ENCODE results near the gene GLS. TPM values are rescaled to one million over a fixed set of nuclear protein-coding genes. Genes with fewer than 3 reads are reported as not detected.
A peak's percentile ranks its signal among the peaks of the same experiment; 100 is the strongest.
"Not testable (repeated sequence)": the region's sequence is repeated elsewhere in the genome, so short reads cannot be mapped to it uniquely, and the experiment has no call there.

Gene GLS
- polyA plus RNA-seq, 3 donors from 2014 or later = 20.5 to 37.8 (median 29.7) TPM

- Mint-ChIP-seq H3K4me1 (peaks cover 0 to 16% of the 10 kb centered on the region in 2 donors), H3K36me3 (peaks cover 10 to 25% (median 21%) of the 10 kb centered on the region in 3 donors)
- H3K27ac Mint-ChIP-seq; DNase-seq; H3K27me3 Mint-ChIP-seq (ENCODE audit: low read depth in 3 of 3); H3K9me3 Mint-ChIP-seq; H3K4me3 Mint-ChIP-seq: not testable (repeated sequence)
These were observed 18.5 kb upstream of the GLS start for GRCh38 chr2:190862128-190862527.

DNA sequence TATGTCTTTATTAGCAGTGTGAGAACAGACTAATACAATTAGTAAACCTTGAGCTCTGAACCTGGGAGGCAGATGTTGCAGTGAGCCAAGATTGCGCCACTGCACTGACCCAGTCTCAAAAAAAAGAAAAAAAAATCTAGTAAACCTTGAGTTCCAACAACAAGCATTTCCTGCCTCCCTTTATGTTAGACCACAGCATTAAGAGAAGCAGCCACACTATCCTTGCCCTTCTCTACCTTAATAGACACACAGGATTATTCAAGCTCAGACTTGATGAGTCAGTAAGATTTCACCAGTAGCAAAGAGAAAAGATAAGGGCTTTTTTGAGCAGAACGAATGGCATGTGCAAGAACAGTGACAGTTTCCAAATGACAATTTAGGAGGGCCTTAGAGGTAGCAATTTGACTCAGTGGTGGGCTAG, 18.0 kb upstream of the GLS start:
- Mint-ChIP-seq H3K4me1 (peaks cover 0 to 16% of the 10 kb centered on the region in 2 donors), H3K9me3 (peaks cover 0 to 2% (median 0%) of the 10 kb centered on the region in 6 donors), H3K27me3 (ENCODE audit: low read depth in 3 of 3) (peaks cover 0 to 2% (median 0%) of the 10 kb centered on the region in 3 donors), H3K4me3 (no peak overlapping the region), H3K27ac (no peak overlapping the region), H3K36me3 (peaks cover 10 to 26% (median 24%) of the 10 kb centered on the region in 3 donors)
- no peak for DNase-seq

GRCh38 chr2:190863946-190864345, 16.7 kb upstream of the GLS start:
- no peak overlapping the region for H3K27ac Mint-ChIP-seq
- DNase-seq = no peak

DNA sequence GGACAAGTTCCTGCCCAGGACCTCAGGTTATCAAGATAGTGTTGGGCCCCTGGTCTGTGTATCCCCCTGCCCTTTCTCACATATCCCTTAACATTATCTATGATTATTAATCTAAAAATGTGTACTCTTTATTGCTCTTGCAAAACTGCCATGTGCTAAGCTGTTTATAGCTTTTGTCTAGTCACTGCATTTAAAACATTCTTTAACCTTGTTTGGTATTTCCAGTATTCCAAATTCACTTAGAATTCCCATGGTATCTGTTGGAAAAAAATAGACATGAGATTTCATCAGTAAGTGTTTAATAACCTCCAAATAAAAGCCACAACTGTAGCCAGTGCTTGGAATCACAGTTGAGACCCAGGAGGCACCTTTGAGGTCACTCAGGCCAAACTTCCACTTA, 16.2 kb upstream of the GLS start:
- Mint-ChIP-seq H3K4me3 (no peak overlapping the region), H3K36me3 (peaks cover 8 to 33% (median 29%) of the 10 kb centered on the region in 3 donors), H3K27me3 (ENCODE audit: low read depth in 3 of 3) (peaks cover 0 to 2% (median 0%) of the 10 kb centered on the region in 3 donors), H3K27ac (no peak overlapping the region), H3K9me3 (peaks cover 0 to 2% (median 0%) of the 10 kb centered on the region in 6 donors), H3K4me1 (peaks cover 0 to 16% of the 10 kb centered on the region in 2 donors)
- no peak for DNase-seq

More at GRCh38 chr2:190863946-190864345, 16.7 kb upstream of the GLS start:
- H3K4me3 Mint-ChIP-seq = no peak overlapping the region
- H3K9me3 Mint-ChIP-seq = peaks cover 0 to 2% (median 0%) of the 10 kb centered on the region in 6 donors
- peaks cover 0 to 2% (median 0%) of the 10 kb centered on the region in 3 donors for H3K27me3 Mint-ChIP-seq (ENCODE audit: low read depth in 3 of 3)
- peaks cover 10 to 34% (median 29%) of the 10 kb centered on the region in 3 donors for H3K36me3 Mint-ChIP-seq
- peaks cover 0 to 16% of the 10 kb centered on the region in 2 donors for H3K4me1 Mint-ChIP-seq

- no peak for DNase-seq
- Mint-ChIP-seq H3K4me3 (no peak overlapping the region), H3K27me3 (ENCODE audit: low read depth in 3 of 3) (no peaks in the 10 kb centered on the region), H3K4me1 (peaks cover 0 to 16% of the 10 kb centered on the region in 2 donors), H3K27ac (no peak overlapping the region), H3K36me3 (peaks cover 2 to 29% (median 24%) of the 10 kb centered on the region in 3 donors), H3K9me3 (peaks cover 0 to 2% (median 0%) of the 10 kb centered on the region in 6 donors)
These were observed 13.4 kb upstream of the GLS start for GRCh38 chr2:190867212-190867611.

DNA sequence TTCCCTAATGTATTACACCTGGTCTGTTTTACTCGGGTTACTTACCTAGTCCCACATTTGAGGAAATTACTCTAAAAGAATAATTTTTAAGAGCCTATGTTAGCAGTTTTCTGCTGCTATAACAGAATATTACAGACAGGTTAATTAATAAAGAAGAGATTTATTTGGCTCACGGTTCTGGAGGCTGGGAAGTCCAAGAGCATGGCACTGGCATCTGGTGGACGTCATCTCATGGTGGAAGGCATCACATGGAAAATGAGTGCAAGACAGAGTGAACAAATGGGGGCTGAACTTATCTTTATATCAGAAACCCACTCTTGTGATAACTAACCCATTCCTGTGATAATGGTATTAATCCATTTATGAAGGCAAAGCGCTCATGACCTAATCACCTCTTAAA, 12.8 kb upstream of the GLS start:
- no peak overlapping the region for H3K4me3 Mint-ChIP-seq

DNA sequence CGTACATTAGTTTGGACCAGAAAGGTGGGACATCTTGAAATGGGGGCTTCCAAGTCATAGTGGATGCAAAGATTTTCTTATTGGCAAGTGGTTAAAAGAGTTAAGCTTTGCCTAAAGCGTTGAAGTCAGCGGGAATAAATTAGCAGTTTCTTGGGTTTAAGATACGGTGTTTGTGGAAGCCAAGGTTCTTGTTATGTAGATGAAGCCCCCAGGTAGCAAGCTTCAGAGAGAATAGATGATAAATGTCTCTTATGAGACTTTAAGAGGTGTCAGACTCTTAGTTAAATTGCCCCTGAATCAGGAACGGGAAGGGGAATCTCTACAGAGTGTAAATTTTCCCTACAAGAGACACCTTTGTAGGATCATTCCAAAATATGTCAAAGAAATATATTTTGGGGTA, 10.9 kb upstream of the GLS start:
- Mint-ChIP-seq H3K36me3 (peaks cover 0 to 27% (median 25%) of the 10 kb centered on the region in 3 donors), H3K9me3 (peaks cover 0 to 2% (median 0%) of the 10 kb centered on the region in 6 donors), H3K4me1 (no peaks in the 10 kb centered on the region), H3K4me3 (no peak overlapping the region), H3K27ac (no peak overlapping the region), H3K27me3 (ENCODE audit: low read depth in 3 of 3) (no peaks in the 10 kb centered on the region)
- no peak for DNase-seq

More for the DNA sequence above, 12.8 kb upstream of the GLS start:
- Mint-ChIP-seq H3K9me3 (peaks cover 0 to 2% (median 0%) of the 10 kb centered on the region in 6 donors), H3K36me3 (peaks cover 0 to 27% (median 25%) of the 10 kb centered on the region in 3 donors), H3K27me3 (ENCODE audit: low read depth in 3 of 3) (no peaks in the 10 kb centered on the region), H3K27ac (no peak overlapping the region), H3K4me1 (peaks cover 0 to 14% of the 10 kb centered on the region in 2 donors)
- DNase-seq = no peak

DNA sequence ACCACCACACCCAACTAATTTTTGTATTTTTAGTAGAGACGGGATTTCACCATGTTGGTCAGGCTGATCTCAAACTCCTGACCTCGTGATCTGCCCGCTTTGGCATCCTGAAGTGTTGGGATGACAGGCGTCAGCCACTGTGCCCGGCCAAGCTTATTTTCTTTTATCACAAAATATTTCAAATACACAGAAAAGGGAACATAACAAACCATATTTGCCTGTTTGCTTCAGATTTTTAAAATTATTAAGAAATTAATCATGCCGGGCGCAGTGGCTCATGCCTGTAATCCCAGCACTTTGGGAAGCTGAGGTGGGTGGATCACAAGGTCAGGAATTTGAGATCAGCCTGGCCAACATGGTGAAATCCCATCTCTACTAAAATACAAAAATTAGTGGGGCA, 7.2 kb upstream of the GLS start:
- H3K4me1 Mint-ChIP-seq = peaks cover 9 to 14% of the 10 kb centered on the region in 2 donors
- H3K4me3 Mint-ChIP-seq; H3K9me3 Mint-ChIP-seq; H3K36me3 Mint-ChIP-seq; H3K27me3 Mint-ChIP-seq (ENCODE audit: low read depth in 3 of 3); H3K27ac Mint-ChIP-seq; DNase-seq: not testable (repeated sequence)

DNA sequence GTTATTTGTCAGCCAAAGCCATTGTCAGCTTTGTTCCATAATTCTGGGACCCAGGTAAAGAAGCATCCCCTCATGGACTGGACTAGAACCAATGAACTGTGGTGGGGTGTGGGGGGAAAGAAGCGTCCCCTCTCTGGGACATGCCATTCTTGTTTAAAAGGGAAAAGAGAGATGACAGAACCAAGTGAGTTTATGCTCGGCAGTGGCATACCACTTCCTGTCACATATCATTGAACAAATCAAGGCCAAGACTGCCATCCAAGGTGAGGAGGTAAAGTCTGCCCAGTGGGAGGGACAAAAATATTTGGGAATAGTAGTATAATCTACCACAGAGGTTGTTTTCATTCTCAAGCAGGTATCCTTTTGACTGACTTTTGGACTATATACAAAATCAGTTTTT, 4.7 kb upstream of the GLS start:
- Mint-ChIP-seq H3K4me1 (peaks cover 15 to 20% of the 10 kb centered on the region in 2 donors), H3K9me3 (no peaks in the 10 kb centered on the region), H3K4me3 (peak overlapping the region in 2 of 5 donors; percentile 3 to 17), H3K36me3 (peaks cover 0 to 4% (median 0%) of the 10 kb centered on the region in 3 donors), H3K27ac (peak overlapping the region in 3 of 6 donors; percentile 18 to 49 (median 37)), H3K27me3 (ENCODE audit: low read depth in 3 of 3) (peaks cover 6 to 9% (median 6%) of the 10 kb centered on the region in 3 donors)
- DNase-seq = no peak

GRCh38 chr2:190876631-190877030, 4.0 kb upstream of the GLS start:
- no peak for DNase-seq
- Mint-ChIP-seq H3K4me1 (peaks cover 15 to 20% of the 10 kb centered on the region in 2 donors), H3K9me3 (no peaks in the 10 kb centered on the region), H3K27me3 (ENCODE audit: low read depth in 3 of 3) (peaks cover 6 to 12% (median 7%) of the 10 kb centered on the region in 3 donors), H3K27ac (no peak overlapping the region), H3K4me3 (no peak overlapping the region), H3K36me3 (peaks cover 0 to 4% (median 0%) of the 10 kb centered on the region in 3 donors)

DNA sequence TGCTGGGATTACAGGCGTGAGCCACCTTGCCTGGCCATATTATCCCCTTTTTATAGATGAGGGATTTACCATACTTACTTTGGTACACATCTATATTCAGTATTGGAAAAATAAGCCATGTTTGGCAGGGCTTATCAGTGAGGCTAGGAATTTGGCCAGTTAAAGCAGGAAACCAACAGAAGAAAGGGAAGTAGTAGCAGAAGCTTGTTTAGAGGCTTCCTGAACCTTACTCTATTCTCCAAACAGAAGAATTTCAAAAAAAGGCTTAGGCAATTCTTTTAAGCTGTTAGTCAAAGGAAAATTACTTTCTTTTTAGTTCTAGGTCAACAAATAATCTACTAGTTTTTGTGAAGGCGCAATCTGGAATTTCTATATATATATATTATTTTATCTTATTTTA, 3.2 kb upstream of the GLS start:
- Mint-ChIP-seq H3K4me3 (no peak overlapping the region), H3K27me3 (ENCODE audit: low read depth in 3 of 3) (peaks cover 11 to 17% (median 11%) of the 10 kb centered on the region in 3 donors), H3K4me1 (peaks cover 20 to 28% of the 10 kb centered on the region in 2 donors), H3K9me3 (no peaks in the 10 kb centered on the region), H3K36me3 (peaks cover 0 to under 1% (median 0%) of the 10 kb centered on the region in 3 donors), H3K27ac (no peak overlapping the region)
- DNase-seq = no peak

GRCh38 chr2:190879474-190880377, 895 bp upstream of the GLS start:
- H3K36me3 Mint-ChIP-seq = no peaks in the 10 kb centered on the region
- no peaks in the 10 kb centered on the region for H3K9me3 Mint-ChIP-seq
- H3K4me1 Mint-ChIP-seq = peaks cover 43 to 50% of the 10 kb centered on the region in 2 donors
- H3K4me3 Mint-ChIP-seq = peak overlapping the region; percentile 94 to 98 (median 96)
- peak overlapping the region; percentile 96 to 98 (median 97) for H3K27ac Mint-ChIP-seq
- no peak for DNase-seq
- peaks cover 11 to 17% (median 11%) of the 10 kb centered on the region in 3 donors for H3K27me3 Mint-ChIP-seq (ENCODE audit: low read depth in 3 of 3)

DNA sequence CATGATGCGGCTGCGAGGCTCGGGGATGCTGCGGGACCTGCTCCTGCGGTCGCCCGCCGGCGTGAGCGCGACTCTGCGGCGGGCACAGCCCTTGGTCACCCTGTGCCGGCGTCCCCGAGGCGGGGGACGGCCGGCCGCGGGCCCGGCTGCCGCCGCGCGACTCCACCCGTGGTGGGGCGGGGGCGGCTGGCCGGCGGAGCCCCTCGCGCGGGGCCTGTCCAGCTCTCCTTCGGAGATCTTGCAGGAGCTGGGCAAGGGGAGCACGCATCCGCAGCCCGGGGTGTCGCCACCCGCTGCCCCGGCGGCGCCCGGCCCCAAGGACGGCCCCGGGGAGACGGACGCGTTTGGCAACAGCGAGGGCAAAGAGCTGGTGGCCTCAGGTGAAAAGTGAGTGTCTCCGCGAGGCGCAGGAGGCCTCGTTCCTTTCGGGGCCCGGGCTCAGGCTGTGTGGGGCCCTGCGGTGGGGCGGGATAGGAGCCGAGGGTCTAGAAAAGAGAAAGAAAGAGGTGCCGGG, 520 bp downstream of the GLS start:
- H3K36me3 Mint-ChIP-seq = no peaks in the 10 kb centered on the region
- H3K27me3 Mint-ChIP-seq (ENCODE audit: low read depth in 3 of 3) = peaks cover 11 to 17% (median 13%) of the 10 kb centered on the region in 3 donors
- H3K9me3 Mint-ChIP-seq = no peaks in the 10 kb centered on the region
- peak overlapping the region; percentile 86 to 98 (median 97) for H3K27ac Mint-ChIP-seq
- no peak for DNase-seq
- peaks cover 47 to 54% of the 10 kb centered on the region in 2 donors for H3K4me1 Mint-ChIP-seq
- peak overlapping the region; percentile 95 to 98 (median 97) for H3K4me3 Mint-ChIP-seq

Measured in immature natural killer cell (primary cell).